Suprapubic skin (tissue), 4 donors: ENCODE measurements around the gene ENTPD2. TPM values are rescaled to one million over a fixed set of nuclear protein-coding genes. Genes with fewer than 3 reads are reported as not detected.

Experiments used
- DNase-seq, 2 donors: peaks; one replicate each; pipeline ENCODE4 v3.0.0-alpha.2; 2019; ENCODE audit warnings: low spot score in 2 of 2
- H3K27ac ChIP-seq: fragments of 200-600 bp; sonication (generic); one replicate; pipeline ENCODE4 v1.5.1; 2019
- H3K27me3 ChIP-seq: fragments of 200-600 bp; sonication (generic); one replicate; pipeline ENCODE4 v1.5.1; 2019
- H3K36me3 ChIP-seq: fragments of 200-600 bp; sonication (generic); one replicate; pipeline ENCODE4 v1.5.1; 2019
- H3K4me1 ChIP-seq: fragments of 200-600 bp; sonication (generic); one replicate; pipeline ENCODE4 v1.5.1; 2019
- H3K4me3 ChIP-seq: fragments of 200-600 bp; sonication (generic); one replicate; pipeline ENCODE4 v1.5.1; 2019; ENCODE audit warnings: mild to moderate bottlenecking
- H3K9me3 ChIP-seq: fragments of 200-600 bp; sonication (generic); one replicate; pipeline ENCODE4 v1.5.1; 2019
- EP300 ChIP-seq: sonication (generic); formaldehyde crosslinking; IDR thresholded peaks from one replicate; pipeline ENCODE4 v1.6.1; 2017; ENCODE audit warnings: antibody characterized with exemption
- POLR2A ChIP-seq, 2 donors: fragments of 450-650 bp; IDR thresholded peaks; one replicate each; pipeline ENCODE4 v1.6.1; 2017; ENCODE audit warnings: antibody characterized with exemption in 2 of 2, mild to moderate bottlenecking in 2 of 2, moderate library complexity in 2 of 2
- POLR2AphosphoS5 ChIP-seq, 3 donors: sonication (generic); formaldehyde crosslinking; IDR thresholded peaks; one replicate each; pipeline ENCODE4 v1.6.1; 2017; ENCODE audit warnings: antibody characterized with exemption in 3 of 3
- WGBS: methylation state at CpG from one replicate; pipeline ENCODE4 v1.1.5; 2018; 5-methylcytosine and 5-hydroxymethylcytosine counted together
- total RNA-seq, 4 donors: library from RNA; depleted of rRNA; stranded (reverse); fragments of >200 nt; gene quantifications; one replicate each; pipeline ENCODE4 v1.1.0, GENCODE V29; 2016
- TF ChIP-seq, protein P1 (sequence below), 2 donors: fragments of 200-600 bp in 1 of 2; fragments of 450-650 bp in 1 of 2; sonication (generic) in 1 of 2; IDR thresholded peaks; one replicate each; pipeline ENCODE4 v1.5.1; 2016 to 2019; ENCODE audit warnings: antibody characterized with exemption in 2 of 2, mild to moderate bottlenecking in 1 of 2, moderate library complexity in 1 of 2

ENTPD2 gene
- total RNA-seq, 4 donors from 2014 or later = 13.3 to 20.8 (median 16.7) TPM

DNA sequence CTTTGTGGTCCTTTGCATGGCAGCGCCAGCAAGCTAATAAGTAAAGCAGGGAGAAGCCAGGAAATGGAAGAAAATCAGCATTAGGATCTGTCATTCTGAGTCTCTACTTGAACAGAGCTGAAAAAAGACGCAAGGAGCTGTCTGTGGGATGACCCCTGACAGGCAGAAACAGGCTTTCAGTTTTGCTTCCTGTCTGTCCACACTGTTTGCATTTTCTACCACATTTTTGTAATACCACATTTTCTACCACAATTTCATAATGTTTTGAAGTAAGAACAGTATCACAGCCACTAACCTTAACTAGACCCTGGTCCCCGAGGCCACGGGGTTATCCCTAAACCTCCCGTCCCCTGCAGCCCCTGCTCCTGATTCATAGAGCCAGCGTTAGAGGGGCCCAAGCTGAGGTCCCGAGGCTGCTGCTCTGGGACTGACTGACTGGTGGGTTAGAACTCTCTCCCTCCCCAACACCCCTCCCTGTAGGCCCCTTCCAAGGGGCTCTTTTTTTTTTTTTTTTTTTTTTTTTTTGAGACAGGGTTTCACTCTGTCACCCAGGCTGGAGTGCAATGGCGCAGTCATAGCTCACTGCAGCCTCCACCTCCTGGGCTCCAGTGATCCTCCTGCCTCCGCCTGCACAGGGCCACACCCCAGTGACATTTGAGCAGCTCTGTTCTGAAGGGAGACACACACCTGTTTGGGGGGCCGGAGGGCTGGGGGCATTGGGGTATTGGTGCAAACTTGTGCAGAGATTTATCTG lies 53.5 kb downstream of the ENTPD2 start:
- H3K9me3 ChIP-seq = no peaks in the 10 kb centered on the region
- no peaks in the 10 kb centered on the region for H3K36me3 ChIP-seq
- H3K4me3 ChIP-seq = no peak overlapping the region
- no peak overlapping the region for H3K27ac ChIP-seq
- WGBS = 55% methylated on average over 10 of the region's 10 CpGs
- TF ChIP-seq EP300 (no peak), POLR2AphosphoS5 (IDR thresholded peaks at IDR 0.05) (no peak), POLR2A (IDR thresholded peaks at IDR 0.05) (no peak)
- TF ChIP-seq, protein P1, sequence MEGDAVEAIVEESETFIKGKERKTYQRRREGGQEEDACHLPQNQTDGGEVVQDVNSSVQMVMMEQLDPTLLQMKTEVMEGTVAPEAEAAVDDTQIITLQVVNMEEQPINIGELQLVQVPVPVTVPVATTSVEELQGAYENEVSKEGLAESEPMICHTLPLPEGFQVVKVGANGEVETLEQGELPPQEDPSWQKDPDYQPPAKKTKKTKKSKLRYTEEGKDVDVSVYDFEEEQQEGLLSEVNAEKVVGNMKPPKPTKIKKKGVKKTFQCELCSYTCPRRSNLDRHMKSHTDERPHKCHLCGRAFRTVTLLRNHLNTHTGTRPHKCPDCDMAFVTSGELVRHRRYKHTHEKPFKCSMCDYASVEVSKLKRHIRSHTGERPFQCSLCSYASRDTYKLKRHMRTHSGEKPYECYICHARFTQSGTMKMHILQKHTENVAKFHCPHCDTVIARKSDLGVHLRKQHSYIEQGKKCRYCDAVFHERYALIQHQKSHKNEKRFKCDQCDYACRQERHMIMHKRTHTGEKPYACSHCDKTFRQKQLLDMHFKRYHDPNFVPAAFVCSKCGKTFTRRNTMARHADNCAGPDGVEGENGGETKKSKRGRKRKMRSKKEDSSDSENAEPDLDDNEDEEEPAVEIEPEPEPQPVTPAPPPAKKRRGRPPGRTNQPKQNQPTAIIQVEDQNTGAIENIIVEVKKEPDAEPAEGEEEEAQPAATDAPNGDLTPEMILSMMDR (IDR thresholded peaks at IDR 0.05) = no peak
- H3K27me3 ChIP-seq = peaks cover 4% of the 10 kb centered on the region
- DNase-seq = no peak
- peaks cover 26% of the 10 kb centered on the region for H3K4me1 ChIP-seq

Other genes with a start within 250 kb of the ENTPD2 start
- 10 to 100 TPM; 54.2 to 70.7 (median 61.0) TPM for gene RABL6, start 246.1 kb downstream of the ENTPD2 start, total RNA-seq
- 1 to 10 TPM; 1.6 to 3.1 (median 2.2) TPM for gene AJM1, start 211.6 kb downstream of the ENTPD2 start, total RNA-seq
- 10 to 100 TPM; 41.9 to 64.2 (median 46.6) TPM for gene PHPT1, start 204.7 kb downstream of the ENTPD2 start, total RNA-seq
- 1 to 10 TPM; 1.3 to 3.9 (median 1.8) TPM for gene MAMDC4, start 201.7 kb downstream of the ENTPD2 start, total RNA-seq
- gene EDF1, start 187.8 kb downstream of the ENTPD2 start, total RNA-seq = 100 to 1,000 TPM; 236 to 328 (median 311) TPM
- gene TRAF2, start 167.5 kb downstream of the ENTPD2 start, total RNA-seq = 10 to 100 TPM in 2 of 4 donors, 1 to 10 TPM in 2; 8.6 to 16.1 (median 10.5) TPM
- 100 to 1,000 TPM; 101 to 166 (median 142) TPM for gene FBXW5, start 109.3 kb downstream of the ENTPD2 start, total RNA-seq
- 1 to 10 TPM in 1 of 4 donors, not detected in 3; 2.7 TPM for gene C8G, start 108.8 kb downstream of the ENTPD2 start, total RNA-seq
- gene LCN12, start 101.8 kb downstream of the ENTPD2 start, total RNA-seq = 1 to 10 TPM in 1 of 4 donors, not detected in 3; 3.7 TPM
- 10 to 100 TPM in 3 of 4 donors, 1 to 10 TPM in 1; 4.3 to 31.7 (median 25.7) TPM for gene PTGDS, start 76.6 kb downstream of the ENTPD2 start, total RNA-seq
- under 1 TPM in 2 of 4 donors, not detected in 2; 0.18 to 0.40 TPM for gene LCNL1, start 71.1 kb downstream of the ENTPD2 start, total RNA-seq
- 10 to 100 TPM; 43.2 to 68.6 (median 61.5) TPM for gene PAXX, start 61.6 kb downstream of the ENTPD2 start, total RNA-seq
- 100 to 1,000 TPM in 3 of 4 donors, 10 to 100 TPM in 1; 20.6 to 159 (median 130) TPM for gene CLIC3, start 57.5 kb downstream of the ENTPD2 start, total RNA-seq
- gene ABCA2, start 25.8 kb downstream of the ENTPD2 start, total RNA-seq = 10 to 100 TPM; 10.4 to 44.7 (median 33.4) TPM
- under 1 TPM in 1 of 4 donors, not detected in 3; 0.72 TPM for gene FUT7, start 22.0 kb downstream of the ENTPD2 start, total RNA-seq
- gene NPDC1, start 7.9 kb downstream of the ENTPD2 start, total RNA-seq = 10 to 100 TPM; 22.2 to 64.0 (median 47.3) TPM
- 10 to 100 TPM in 3 of 4 donors, 1 to 10 TPM in 1; 8.2 to 13.6 (median 13.3) TPM for gene SAPCD2, start 16.5 kb upstream of the ENTPD2 start, total RNA-seq
- 10 to 100 TPM in 1 of 4 donors, 1 to 10 TPM in 3; 5.0 to 10.1 (median 6.8) TPM for gene UAP1L1, start 23.5 kb upstream of the ENTPD2 start, total RNA-seq
- gene MAN1B1, start 32.9 kb upstream of the ENTPD2 start, total RNA-seq = 10 to 100 TPM; 52.1 to 99.2 (median 63.1) TPM
- gene DPP7, start 60.7 kb upstream of the ENTPD2 start, total RNA-seq = 100 to 1,000 TPM in 2 of 4 donors, 10 to 100 TPM in 2; 71.4 to 139 (median 96.5) TPM
- under 1 TPM in 3 of 4 donors, not detected in 1; 0.16 to 0.25 (median 0.16) TPM for gene GRIN1, start 85.1 kb upstream of the ENTPD2 start, total RNA-seq
- 10 to 100 TPM in 1 of 4 donors, 1 to 10 TPM in 3; 5.4 to 37.2 (median 7.9) TPM for gene LRRC26, start 116.0 kb upstream of the ENTPD2 start, total RNA-seq
- not detected for gene TMEM210, start 118.0 kb upstream of the ENTPD2 start, total RNA-seq
- gene ANAPC2, start 134.5 kb upstream of the ENTPD2 start, total RNA-seq = 10 to 100 TPM; 24.8 to 99.8 (median 54.9) TPM
- gene SSNA1, start 134.6 kb upstream of the ENTPD2 start, total RNA-seq = 10 to 100 TPM; 45.9 to 72.0 (median 71.1) TPM
- 10 to 100 TPM; 12.6 to 23.6 (median 18.7) TPM for gene TPRN, start 146.7 kb upstream of the ENTPD2 start, total RNA-seq
- 10 to 100 TPM; 25.0 to 52.4 (median 40.8) TPM for gene TMEM203, start 151.6 kb upstream of the ENTPD2 start, total RNA-seq
- 10 to 100 TPM; 13.4 to 21.0 (median 20.6) TPM for gene NDOR1, start 151.6 kb upstream of the ENTPD2 start, total RNA-seq
- 1 to 10 TPM; 2.8 to 7.5 (median 5.2) TPM for gene RNF208, start 168.2 kb upstream of the ENTPD2 start, total RNA-seq
- 10 to 100 TPM; 22.8 to 65.7 (median 44.2) TPM for gene CYSRT1, start 171.1 kb upstream of the ENTPD2 start, total RNA-seq
- 1 to 10 TPM in 3 of 4 donors, under 1 TPM in 1; 0.34 to 2.0 (median 1.1) TPM for gene RNF224, start 173.4 kb upstream of the ENTPD2 start, total RNA-seq
- gene SLC34A3, start 176.8 kb upstream of the ENTPD2 start, total RNA-seq = under 1 TPM in 1 of 4 donors, not detected in 3; 0.34 TPM
- 100 to 1,000 TPM; 225 to 708 (median 639) TPM for gene TUBB4B, start 187.2 kb upstream of the ENTPD2 start, total RNA-seq
- gene STPG3, start 197.2 kb upstream of the ENTPD2 start, total RNA-seq = 1 to 10 TPM in 1 of 4 donors, not detected in 3; 1.2 TPM
- 10 to 100 TPM; 45.0 to 54.2 (median 50.9) TPM for gene NELFB, start 201.3 kb upstream of the ENTPD2 start, total RNA-seq
- gene TOR4A, start 223.7 kb upstream of the ENTPD2 start, total RNA-seq = 1 to 10 TPM; 3.5 to 9.2 (median 4.4) TPM
- gene NRARP, start 248.2 kb upstream of the ENTPD2 start, total RNA-seq = 10 to 100 TPM; 25.3 to 69.0 (median 65.5) TPM